H1 (cell line): Measurements from ENCODE around the gene KLHL7. TPM values are rescaled to one million over a fixed set of nuclear protein-coding genes. Genes with fewer than 3 reads are reported as not detected.
A peak's percentile ranks its signal among the peaks of the same experiment; 100 is the strongest.

Source experiments
- CTCF ChIA-PET: fragments of 300-600 bp; sonication (Branson Sonifier 250); formaldehyde crosslinking; loops from one replicate; lab custom pipeline; 2021; ENCODE audit not compliant: partially characterized antibody; lab: Charles Lee
- POLR2A ChIA-PET: fragments of 300-600 bp; sonication (Branson Sonifier 250); formaldehyde crosslinking; loops from one replicate; lab custom pipeline; 2021; ENCODE audit warnings: inconsistent platforms; ENCODE audit not compliant: partially characterized antibody; lab: Charles Lee
- DNase-seq, 2 experiments: peaks; one replicate each; pipeline versions ENCODE4 v3.0.0 to v3.0.0-alpha.2; 2010 to 2022; ENCODE audit warnings: low spot score in 2 of 2, low read depth in 1 of 2, mixed read lengths in 1 of 2
- FAIRE-seq: peaks from 2 replicates; lab custom pipeline; 2011; peaks lifted over from hg19 to GRCh38; lab: Jason Lieb, UNC
- H2AFZ ChIP-seq: 2 replicates; pipeline ENCODE4 v1.8.1; 2012; ENCODE audit warnings: low read length, inconsistent platforms
- H2AK5ac ChIP-seq: 2 replicates; pipeline ENCODE4 v1.6.1; 2013; ENCODE audit warnings: low read depth, low read length
- H2BK120ac ChIP-seq: replicated peaks from 2 replicates; pipeline ENCODE3; 2013; ENCODE audit warnings: low read depth, low read length, inconsistent platforms
- H2BK12ac ChIP-seq: 2 replicates; pipeline ENCODE4 v1.6.1; 2013; ENCODE audit warnings: low read depth, low read length
- H2BK15ac ChIP-seq: 2 replicates; pipeline ENCODE4 v1.6.1; 2013; ENCODE audit warnings: low read length
- H2BK20ac ChIP-seq: 2 replicates; pipeline ENCODE4 v1.6.1; 2013; ENCODE audit warnings: low read length
- H2BK5ac ChIP-seq: 2 replicates; pipeline ENCODE4 v1.6.1; 2013; ENCODE audit warnings: low read depth, low read length
- H3K14ac ChIP-seq: 2 replicates; pipeline ENCODE4 v1.6.1; 2013; ENCODE audit warnings: inconsistent platforms; ENCODE audit not compliant: insufficient read length
- H3K18ac ChIP-seq: 2 replicates; pipeline ENCODE4 v1.6.1; 2013; ENCODE audit warnings: low read length; ENCODE audit errors: extremely low read depth
- H3K23ac ChIP-seq: 2 replicates; pipeline ENCODE4 v1.6.1; 2013; ENCODE audit warnings: inconsistent platforms; ENCODE audit not compliant: insufficient read length
- H3K23me2 ChIP-seq: 2 replicates; pipeline ENCODE4 v1.6.1; 2013; ENCODE audit warnings: low read depth, low read length
- H3K27ac ChIP-seq: 2 replicates; pipeline ENCODE4 v1.6.1; 2011; ENCODE audit warnings: low read depth, low read length, inconsistent platforms
- H3K27me3 ChIP-seq, 4 experiments: replicated peaks in 1 of 4; 1 replicate in 1 of 4; 2 replicates in 3 of 4; pipeline versions ENCODE4 v1.6.1 to v1.8.1; 2011 to 2013; ENCODE audit warnings: low read length in 3 of 4, mild to moderate bottlenecking in 3 of 4, inconsistent platforms in 2 of 4, mixed read lengths in 2 of 4, moderate library complexity in 1 of 4; ENCODE audit not compliant: control insufficient read depth in 3 of 4, insufficient read depth in 3 of 4; ENCODE audit errors: extremely low read depth in 1 of 4
- H3K36me3 ChIP-seq, 4 experiments: 2 replicates each; pipeline versions ENCODE4 v1.6.1 to v1.8.1; 2011 to 2013; ENCODE audit warnings: mild to moderate bottlenecking in 4 of 4, low read length in 3 of 4, moderate library complexity in 2 of 4, control low read depth in 1 of 4, inconsistent platforms in 1 of 4; ENCODE audit not compliant: insufficient read depth in 4 of 4, control insufficient read depth in 2 of 4
- H3K4ac ChIP-seq: replicated peaks from 2 replicates; pipeline ENCODE3; 2013; ENCODE audit warnings: low read length, low read depth, mixed read lengths, inconsistent platforms; ENCODE audit not compliant: insufficient read length
- H3K4me1 ChIP-seq, 4 experiments: replicated peaks in 1 of 4; 1 replicate in 1 of 4; 2 replicates in 3 of 4; pipeline versions ENCODE4 v1.6.1 to v1.8.1; 2011 to 2013; ENCODE audit warnings: low read length in 3 of 4, inconsistent platforms in 2 of 4, mixed read lengths in 1 of 4; ENCODE audit not compliant: insufficient read depth in 4 of 4, control insufficient read depth in 3 of 4
- H3K4me2 ChIP-seq, 2 experiments: 2 replicates each; pipeline versions ENCODE4 v1.6.1 to v1.8.1; 2011 to 2013; ENCODE audit warnings: low read depth in 2 of 2, low read length in 2 of 2, control low read depth in 1 of 2, inconsistent platforms in 1 of 2, mild to moderate bottlenecking in 1 of 2; ENCODE audit not compliant: insufficient read depth in 1 of 2
- H3K4me3 ChIP-seq, 4 experiments: fragments of 200-600, 300-600 bp in 1 of 4; sonication (generic), shearing (Covaris generic), sonication (Bioruptor Twin) in 1 of 4; 2 replicates each; pipeline versions ENCODE4 v1.5.1 to v1.8.1; 2011 to 2016; ENCODE audit warnings: low read length in 4 of 4, low read depth in 3 of 4, control low read depth in 2 of 4, inconsistent platforms in 2 of 4, mild to moderate bottlenecking in 2 of 4, mixed read lengths in 1 of 4, moderate library complexity in 1 of 4; ENCODE audit not compliant: insufficient read depth in 2 of 4; ENCODE audit errors: extremely low read depth in 1 of 4
- H3K56ac ChIP-seq: replicated peaks from 2 replicates; pipeline ENCODE3; 2013; ENCODE audit warnings: low read depth, mild to moderate bottlenecking, mixed read lengths, low read length, inconsistent platforms; ENCODE audit not compliant: insufficient read length
- H3K79me1 ChIP-seq: 2 replicates; pipeline ENCODE4 v1.6.1; 2013; ENCODE audit warnings: low read depth, low read length, control low read depth
- H3K79me2 ChIP-seq, 2 experiments: 2 replicates each; pipeline versions ENCODE4 v1.6.1 to v1.8.1; 2012 to 2013; ENCODE audit warnings: low read length in 2 of 2, mild to moderate bottlenecking in 2 of 2, inconsistent platforms in 1 of 2; ENCODE audit not compliant: insufficient read depth in 2 of 2, control insufficient read depth in 1 of 2
- H3K9ac ChIP-seq, 4 experiments: replicated peaks in 1 of 4; 1 replicate in 1 of 4; 2 replicates in 3 of 4; pipeline versions ENCODE4 v1.6.1 to v1.8.1; 2011 to 2013; ENCODE audit warnings: low read depth in 3 of 4, low read length in 3 of 4, control low read depth in 2 of 4, mild to moderate bottlenecking in 2 of 4, moderate library complexity in 2 of 4, inconsistent platforms in 1 of 4; ENCODE audit errors: extremely low read depth in 1 of 4
- H3K9me3 ChIP-seq, 2 experiments: 2 replicates each; pipeline versions ENCODE4 v1.6.1 to v1.8.1; 2012 to 2013; ENCODE audit warnings: mild to moderate bottlenecking in 2 of 2, moderate library complexity in 2 of 2, control low read depth in 1 of 2, inconsistent platforms in 1 of 2, low read depth in 1 of 2, low read length in 1 of 2, mixed read lengths in 1 of 2; ENCODE audit not compliant: insufficient read depth in 2 of 2
- H4K20me1 ChIP-seq, 2 experiments: replicated peaks in 1 of 2; 2 replicates each; pipeline versions ENCODE3 to v1.8.1; 2011 to 2013; ENCODE audit warnings: inconsistent platforms in 2 of 2, low read length in 2 of 2, mild to moderate bottlenecking in 1 of 2; ENCODE audit not compliant: insufficient read depth in 2 of 2, control insufficient read depth in 1 of 2
- H4K5ac ChIP-seq: 2 replicates; pipeline ENCODE4 v1.6.1; 2013; ENCODE audit warnings: low read length, low read depth, mixed read lengths, inconsistent platforms; ENCODE audit not compliant: insufficient read length
- H4K8ac ChIP-seq: 2 replicates; pipeline ENCODE4 v1.8.0; 2013; ENCODE audit warnings: mild to moderate bottlenecking, moderate library complexity, low read length, inconsistent platforms; ENCODE audit not compliant: insufficient read depth; ENCODE audit errors: extremely low read depth
- H4K91ac ChIP-seq: replicated peaks from 2 replicates; pipeline ENCODE3; 2013; ENCODE audit warnings: low read length, mixed read lengths, inconsistent platforms; ENCODE audit not compliant: insufficient read length
- CBX8 ChIP-seq: fragments of 300-800, 300-1000 bp; sonication (generic); IDR thresholded peaks from 2 replicates; pipeline ENCODE4 v1.7.1; 2016; ENCODE audit warnings: low read depth, low read length, borderline replicate concordance
- CTBP2 ChIP-seq: IDR thresholded peaks from 2 replicates; pipeline ENCODE4 v1.7.0; 2011; ENCODE audit warnings: borderline replicate concordance, mild to moderate bottlenecking, moderate library complexity, mixed read lengths, low read length; ENCODE audit not compliant: insufficient read depth, insufficient read length
- EGR1 ChIP-seq: IDR thresholded peaks from 2 replicates; pipeline ENCODE4 v1.6.1; 2011; ENCODE audit warnings: low read depth, low read length, borderline replicate concordance
- FOSL1 ChIP-seq: IDR thresholded peaks from 2 replicates; pipeline ENCODE4 v1.6.1; 2011; ENCODE audit warnings: mild to moderate bottlenecking, low read depth, low read length, moderate library complexity; ENCODE audit not compliant: insufficient read depth
- PHF8 ChIP-seq: fragments of 200-600 bp; sonication (generic); conservative IDR thresholded peaks from 2 replicates; pipeline ENCODE4 v1.7.1; 2012; ENCODE audit warnings: low read depth, mild to moderate bottlenecking, inconsistent platforms, low read length, moderate library complexity
- POU5F1 ChIP-seq: IDR thresholded peaks from 2 replicates; pipeline ENCODE4 v1.6.1; 2011; ENCODE audit warnings: low read depth, mild to moderate bottlenecking, low read length, moderate library complexity
- RNF2 ChIP-seq: fragments of 200-900, 300-1000 bp; sonication (generic); IDR thresholded peaks from 2 replicates; pipeline ENCODE4 v1.7.1; 2016; ENCODE audit warnings: borderline replicate concordance, low read depth, mild to moderate bottlenecking, antibody characterized with exemption, low read length; ENCODE audit not compliant: poor library complexity, severe bottlenecking; ENCODE audit errors: missing control alignments
- SAP30 ChIP-seq: fragments of 300-600 bp; sonication (generic); IDR thresholded peaks from 2 replicates; pipeline ENCODE4 v1.7.1; 2012; ENCODE audit warnings: low read length, moderate library complexity, mild to moderate bottlenecking, inconsistent platforms; ENCODE audit not compliant: insufficient read depth, insufficient replicate concordance
- TCF12 ChIP-seq: IDR thresholded peaks from 2 replicates; pipeline ENCODE4 v1.6.1; 2011; ENCODE audit warnings: low read depth, mild to moderate bottlenecking, low read length
- WGBS, 2 experiments: shearing (Covaris generic) in 1 of 2; methylation state at CpG; one replicate each; pipeline versions ENCODE4 v1.1.6 to v1.1.7; 2013 to 2015; ENCODE audit warnings: low lambda C conversion rate in 2 of 2, mixed read lengths in 2 of 2, inconsistent platforms in 1 of 2, low coverage in 1 of 2, missing lambda C conversion rate in 1 of 2; ENCODE audit not compliant: insufficient replicate concordance in 2 of 2, insufficient coverage in 1 of 2, insufficient read length in 1 of 2; ENCODE audit errors: extremely low coverage in 1 of 2, missing lambda C conversion rate in 1 of 2; 5-methylcytosine and 5-hydroxymethylcytosine counted together
- polyA plus RNA-seq, 7 experiments: library from polyadenylated mRNA; depleted of rRNA in 3 of 7; stranded (reverse) in 5 of 7; unstranded in 2 of 7; fragments of >200 nt in 5 of 7; fragments of 200-250 nt in 2 of 7; gene quantifications; 1 replicate in 5 of 7; 2 replicates in 1 of 7; 4 replicates in 1 of 7; pipeline versions ENCODE4 v1.2.1 to v1.2.3, GENCODE V29; 2011 to 2013; ENCODE audit warnings: missing spikeins in 2 of 7, mixed read lengths in 2 of 7
- total RNA-seq: library from RNA; stranded (reverse); fragmentation: NEBNext Ultra II Directional; extraction: Animal tissue kit (Norgen Biotek cat#: 25700); gene quantifications from 2 replicates; pipeline ENCODE4 v1.2.1, GENCODE V29; 2021
- TF ChIP-seq, protein P1 (sequence below): IDR thresholded peaks from 2 replicates; pipeline ENCODE4 v1.6.1; 2011; ENCODE audit warnings: low read length, improper control_type of control experiment

Gene KLHL7
- total and polyA plus RNA-seq, 2 of the 8 experiments (the other 6 are each of a cell fraction or from before 2014, with no cell fraction given), result 65.3 to 115 TPM

DNA sequence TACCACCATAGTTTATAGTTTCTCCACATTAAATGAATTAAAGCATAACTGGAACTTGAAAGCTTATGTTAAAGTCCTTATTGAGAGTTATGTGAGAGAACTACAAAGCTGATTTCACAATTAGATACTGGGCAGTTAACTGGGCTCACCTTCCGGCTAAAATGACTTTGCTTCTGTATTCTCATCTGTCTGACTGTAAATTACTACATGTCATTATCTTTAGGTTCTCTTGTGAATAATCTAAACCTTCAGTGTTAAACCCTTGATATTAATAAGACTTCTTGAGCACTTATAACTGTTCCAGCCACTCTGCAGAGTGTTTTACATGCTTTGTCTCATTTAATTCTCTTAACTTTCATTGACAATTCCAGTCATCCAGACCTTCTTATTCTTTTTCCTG, 3.9 kb downstream of the KLHL7 start:
- Histone ChIP-seq H4K8ac (no peak overlapping the region), H2BK15ac (no peak overlapping the region), H3K9ac (no peak overlapping the region), H4K20me1 (peaks cover 0 to 6% of the 10 kb centered on the region in 2 experiments), H2BK12ac (no peak overlapping the region), H4K5ac (no peak overlapping the region), H2AFZ (no peak overlapping the region), H4K91ac (no peak overlapping the region), H3K56ac (no peak overlapping the region), H3K27ac (no peak overlapping the region), H3K18ac (no peak overlapping the region), H2BK120ac (no peak overlapping the region), H3K4me2 (peak overlapping the region in 1 of 2 experiments; percentile 37; a peak in 2 of 4 replicates), H3K4ac (no peak overlapping the region), H3K4me1 (peaks cover 4 to 17% (median 10%) of the 10 kb centered on the region in 4 experiments; a peak in 5 of 7 replicates), H2BK5ac (no peak overlapping the region), H3K79me2 (peaks cover 34 to 92% of the 10 kb centered on the region in 2 experiments), H2BK20ac (no peak overlapping the region), H2AK5ac (no peak overlapping the region), H3K4me3 (no peak overlapping the region), H3K36me3 (no peaks in the 10 kb centered on the region), H3K14ac (no peak overlapping the region), H3K23me2 (peaks cover 3% of the 10 kb centered on the region; the same call in 1 of the 2 replicates), H3K9me3 (no peaks in the 10 kb centered on the region), H3K27me3 (no peaks in the 10 kb centered on the region), H3K79me1 (no peaks in the 10 kb centered on the region; the same call in none of the 2 replicates), H3K23ac (no peak overlapping the region)
- 84% methylated on average over 1 of the region's 1 CpG; no CpG with 5 or more reads in 1 of the 2 experiments for WGBS, 2 experiments
- no peak for FAIRE-seq
- DNase-seq, result no peak
- ChIA-PET CTCF (no interaction called here), POLR2A (interaction anchor here (0.6 to 1.5 kb wide), 4 partner anchors 14 to 228 kb away, joined by 3 to 5 read pairs (median 4); no protein-coding TSS in a partner anchor)
- no peak for TF ChIP-seq SAP30
- no peak for TF ChIP-seq POU5F1
- TF ChIP-seq FOSL1, result no peak
- no peak for TF ChIP-seq RNF2
- TF ChIP-seq PHF8, result no peak
- TF ChIP-seq, protein P1, sequence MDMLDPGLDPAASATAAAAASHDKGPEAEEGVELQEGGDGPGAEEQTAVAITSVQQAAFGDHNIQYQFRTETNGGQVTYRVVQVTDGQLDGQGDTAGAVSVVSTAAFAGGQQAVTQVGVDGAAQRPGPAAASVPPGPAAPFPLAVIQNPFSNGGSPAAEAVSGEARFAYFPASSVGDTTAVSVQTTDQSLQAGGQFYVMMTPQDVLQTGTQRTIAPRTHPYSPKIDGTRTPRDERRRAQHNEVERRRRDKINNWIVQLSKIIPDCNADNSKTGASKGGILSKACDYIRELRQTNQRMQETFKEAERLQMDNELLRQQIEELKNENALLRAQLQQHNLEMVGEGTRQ, result no peak
- TF ChIP-seq CTBP2, result no peak
- TF ChIP-seq TCF12, result no peak
- TF ChIP-seq CBX8, result no peak
- no peak for TF ChIP-seq EGR1
